ENCODE results near the gene SYF2.
"Not testable (repeated sequence)": the region's sequence is repeated elsewhere in the genome, so short reads cannot be mapped to it uniquely, and the experiment has no call there.

The SYF2 gene

DNA sequence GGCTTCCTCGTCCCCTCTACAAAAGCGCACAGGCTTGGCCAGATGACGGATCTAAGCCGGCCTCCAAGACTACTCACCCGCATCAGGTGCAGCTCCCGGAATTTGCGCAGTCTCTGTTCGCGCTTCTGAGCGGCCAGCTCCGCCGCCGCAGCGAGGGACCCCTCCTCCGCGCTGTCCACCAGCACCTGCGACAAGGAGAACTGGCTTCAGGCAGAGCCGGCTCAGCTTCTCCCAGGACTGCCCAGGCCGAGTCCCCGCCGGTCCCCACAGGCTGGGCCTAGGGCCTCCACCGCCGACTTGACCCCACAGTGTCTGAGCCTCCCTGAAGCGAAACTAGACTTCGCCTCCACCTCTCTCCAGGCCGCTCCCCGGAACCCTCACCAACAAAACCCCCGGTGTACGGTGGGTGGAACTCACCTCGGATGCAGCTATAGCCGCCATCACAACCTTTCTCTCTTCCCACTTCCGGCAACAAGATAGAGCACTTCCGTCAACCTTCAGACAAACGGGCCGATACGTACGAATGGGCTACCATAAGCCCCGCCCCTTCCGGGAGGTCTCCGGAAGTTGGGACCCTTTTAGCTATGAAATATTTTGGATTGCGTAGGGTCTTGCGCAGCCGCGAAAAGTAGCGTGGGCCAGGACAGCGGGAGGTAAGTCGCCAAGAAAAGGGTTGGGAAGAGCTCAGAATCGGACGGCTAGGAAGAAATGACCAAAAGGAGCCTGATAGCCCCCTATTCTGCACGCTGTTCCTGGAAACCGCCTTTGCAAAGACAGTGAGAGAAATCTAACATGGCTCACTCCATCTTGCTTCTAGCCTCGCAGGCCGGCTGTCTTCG is at the start of gene SYF2:
Gene SYF2 (minus strand): TSS at position 476 of the 839 bp plus-strand sequence. CDS start 35 bp downstream, at position 441.
- DNase-seq, result peak; percentile 80

GRCh38 chr1:25279693-25280111 is 47.4 kb upstream of the SYF2 start:
- DNase-seq, result not testable (repeated sequence)

- not testable (repeated sequence) for DNase-seq
Observed at GRCh38 chr1:25278790-25279189, 46.5 kb upstream of the SYF2 start.

DNA sequence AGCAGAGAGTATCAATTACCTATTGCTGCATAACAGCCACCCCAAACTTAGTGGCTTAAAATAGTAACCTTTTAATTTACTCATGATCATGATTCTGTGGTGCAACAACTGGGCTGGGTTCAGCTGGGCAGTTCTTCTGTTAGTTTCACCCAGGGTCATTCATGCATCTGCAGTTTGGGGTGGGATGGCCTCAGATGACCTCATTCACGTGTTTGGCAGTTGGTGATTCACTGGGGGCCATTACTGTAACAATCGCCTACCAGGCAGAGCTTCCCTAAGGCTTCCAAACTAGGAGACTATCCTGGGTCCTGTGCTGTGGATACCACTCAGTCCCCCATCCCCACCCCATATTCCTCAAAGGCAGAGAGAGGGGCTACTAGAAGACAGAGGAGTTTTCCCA is 46.1 kb upstream of the SYF2 start:
- not testable (repeated sequence) for DNase-seq

GRCh38 chr1:25277295-25277694 is 45.0 kb upstream of the SYF2 start:
- DNase-seq, result not testable (repeated sequence)

DNA sequence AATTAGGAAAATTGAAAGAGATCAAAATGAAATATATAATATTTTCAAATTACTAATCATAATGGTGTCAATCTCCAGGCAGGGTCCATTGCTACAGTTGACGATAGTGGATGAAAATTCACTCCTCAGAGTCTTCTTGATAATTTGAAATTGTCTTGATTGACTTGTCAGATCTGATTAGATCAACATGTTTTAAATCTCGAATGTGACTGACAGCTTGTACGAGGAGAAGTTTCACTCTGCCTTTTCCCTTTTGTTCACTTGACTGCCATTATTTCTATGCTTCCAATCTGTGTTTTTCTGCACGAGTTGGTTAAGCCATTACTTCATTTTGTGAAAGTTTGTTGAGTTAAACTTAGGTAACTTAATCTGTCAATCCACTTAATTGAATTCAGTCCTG is 43.3 kb upstream of the SYF2 start:
- not testable (repeated sequence) for DNase-seq

- not testable (repeated sequence) for DNase-seq
Observed at GRCh38 chr1:25272238-25272637, 39.9 kb upstream of the SYF2 start, which contains the start of gene RHD. Gene RHD (plus strand): TSS chr1:25272509. CDS start chr1:25272548, 39 bp downstream.

DNA sequence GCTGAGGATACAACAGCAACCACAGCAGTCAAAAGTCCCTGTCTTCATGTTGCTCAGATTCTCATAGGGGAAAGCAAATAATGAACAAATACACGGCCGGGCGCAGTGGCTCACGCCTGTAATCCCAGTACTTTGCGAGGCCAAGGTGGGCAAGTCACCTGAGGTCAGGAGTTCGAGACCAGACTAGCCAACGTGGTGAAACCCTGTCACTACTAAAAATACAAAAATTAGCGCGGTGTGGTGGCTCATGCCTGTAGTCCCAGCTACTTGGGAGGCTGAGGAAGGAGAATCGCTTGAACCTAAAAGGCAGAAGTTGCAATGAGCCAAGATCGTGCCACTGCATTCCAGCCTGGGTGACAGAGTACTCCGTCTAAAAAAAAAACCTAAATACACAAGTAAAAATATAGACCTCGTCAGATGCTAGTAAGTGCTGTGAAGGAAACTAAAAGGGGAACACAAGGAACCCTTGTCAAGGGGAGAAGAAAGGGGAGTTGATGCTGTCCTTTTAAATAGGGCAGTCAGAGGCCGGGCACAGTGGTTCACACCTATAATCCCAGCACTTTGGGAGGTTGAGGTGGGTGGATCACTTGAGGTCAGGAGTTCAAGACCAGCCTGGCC is 36.0 kb upstream of the SYF2 start:
- not testable (repeated sequence) for DNase-seq

GRCh38 chr1:25267288-25268142 is 35.2 kb upstream of the SYF2 start:
- not testable (repeated sequence) for DNase-seq

- not testable (repeated sequence) for DNase-seq
Observed at GRCh38 chr1:25266554-25267287, 34.4 kb upstream of the SYF2 start.

- DNase-seq, result not testable (repeated sequence)
Observed at GRCh38 chr1:25260336-25260735, 28.0 kb upstream of the SYF2 start.

GRCh38 chr1:25259813-25260212 is 27.5 kb upstream of the SYF2 start:
- not testable (repeated sequence) for DNase-seq

DNA sequence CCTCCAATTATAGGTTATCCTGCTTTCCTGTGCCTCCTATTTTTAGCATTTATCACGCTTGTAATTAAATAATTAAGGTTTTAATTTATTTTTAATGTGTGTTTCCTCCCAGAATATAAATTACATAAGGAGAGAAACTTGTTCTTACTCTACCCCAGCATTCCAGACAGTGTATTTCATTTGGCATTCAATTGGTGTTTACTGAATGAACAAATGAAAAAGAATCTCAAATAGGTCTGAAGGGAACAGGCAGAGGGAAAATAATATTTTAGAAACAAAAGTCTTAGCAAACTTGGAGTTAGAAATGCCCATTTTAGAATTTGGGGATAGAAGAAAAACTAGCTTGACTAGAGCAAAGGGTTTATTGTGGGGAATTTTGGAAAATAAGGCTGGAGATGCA is 24.9 kb upstream of the SYF2 start:
- DNase-seq, result no peak

DNA sequence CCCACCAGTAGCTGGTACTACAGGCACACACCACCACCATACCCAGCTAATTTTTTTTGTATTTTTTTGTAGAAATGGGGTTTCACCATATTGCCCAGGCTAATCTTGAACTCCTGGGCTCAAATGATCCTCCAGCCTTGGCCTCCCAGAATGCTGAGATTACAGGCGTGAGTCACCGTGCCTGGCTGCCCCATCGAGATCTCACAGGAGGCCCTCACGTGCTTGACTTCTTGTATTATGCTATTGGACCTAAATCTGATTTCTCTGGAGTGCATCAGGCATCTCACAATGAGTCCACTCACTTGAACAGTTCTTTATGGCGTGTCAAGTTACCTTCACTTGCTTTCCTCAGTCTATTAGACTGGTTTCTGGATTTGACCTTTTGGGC is 24.3 kb upstream of the SYF2 start:
- no peak for DNase-seq

GRCh38 chr1:25255706-25256577 is 23.6 kb upstream of the SYF2 start:
- DNase-seq, result no peak

- no peak for DNase-seq
Observed at GRCh38 chr1:25253911-25254310, 21.6 kb upstream of the SYF2 start.

DNA sequence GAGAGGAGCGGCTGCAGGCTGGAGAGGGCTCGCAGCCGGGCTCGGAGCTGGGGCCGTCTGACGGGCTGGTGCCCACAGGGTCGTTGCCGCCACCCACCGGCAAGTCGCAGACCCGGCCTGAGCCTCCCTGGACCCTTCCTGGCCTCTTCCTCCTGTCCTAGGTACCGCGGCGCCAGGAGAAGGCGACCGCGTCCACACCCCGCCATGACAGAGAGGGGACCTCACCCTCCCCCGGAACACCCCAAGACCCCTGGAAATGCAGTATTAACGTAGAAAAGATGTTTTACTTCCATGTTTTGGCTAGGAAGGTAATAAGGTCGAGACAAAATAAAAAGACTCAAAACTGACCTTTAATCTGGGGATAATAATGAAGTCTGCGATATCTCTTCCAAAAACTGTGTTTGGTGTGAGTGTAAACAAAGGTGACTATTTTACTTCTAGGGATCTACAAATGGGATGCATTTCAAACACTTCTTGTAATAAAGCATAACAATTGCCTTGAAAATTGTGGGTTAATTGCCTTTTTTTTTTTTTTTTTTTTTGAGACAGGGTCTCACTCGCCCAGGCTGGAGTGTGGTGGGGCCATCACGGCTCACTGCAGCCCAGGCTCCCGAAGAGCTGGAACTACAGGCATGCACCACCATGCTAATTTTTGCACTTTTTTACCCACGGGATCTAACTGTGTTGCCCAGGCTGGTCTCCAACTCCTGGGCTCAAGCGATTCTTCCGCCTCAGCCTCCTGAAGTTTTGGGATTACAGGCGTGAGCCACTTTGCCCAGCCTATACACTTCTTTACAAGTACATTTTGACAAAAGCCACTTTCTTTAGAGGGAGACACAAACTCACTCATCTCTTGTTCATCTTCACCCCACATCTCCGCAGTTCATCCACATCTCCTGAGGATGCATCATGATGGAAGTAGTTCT is 15.8 kb upstream of the SYF2 start:
- DNase-seq, result no peak

DNA sequence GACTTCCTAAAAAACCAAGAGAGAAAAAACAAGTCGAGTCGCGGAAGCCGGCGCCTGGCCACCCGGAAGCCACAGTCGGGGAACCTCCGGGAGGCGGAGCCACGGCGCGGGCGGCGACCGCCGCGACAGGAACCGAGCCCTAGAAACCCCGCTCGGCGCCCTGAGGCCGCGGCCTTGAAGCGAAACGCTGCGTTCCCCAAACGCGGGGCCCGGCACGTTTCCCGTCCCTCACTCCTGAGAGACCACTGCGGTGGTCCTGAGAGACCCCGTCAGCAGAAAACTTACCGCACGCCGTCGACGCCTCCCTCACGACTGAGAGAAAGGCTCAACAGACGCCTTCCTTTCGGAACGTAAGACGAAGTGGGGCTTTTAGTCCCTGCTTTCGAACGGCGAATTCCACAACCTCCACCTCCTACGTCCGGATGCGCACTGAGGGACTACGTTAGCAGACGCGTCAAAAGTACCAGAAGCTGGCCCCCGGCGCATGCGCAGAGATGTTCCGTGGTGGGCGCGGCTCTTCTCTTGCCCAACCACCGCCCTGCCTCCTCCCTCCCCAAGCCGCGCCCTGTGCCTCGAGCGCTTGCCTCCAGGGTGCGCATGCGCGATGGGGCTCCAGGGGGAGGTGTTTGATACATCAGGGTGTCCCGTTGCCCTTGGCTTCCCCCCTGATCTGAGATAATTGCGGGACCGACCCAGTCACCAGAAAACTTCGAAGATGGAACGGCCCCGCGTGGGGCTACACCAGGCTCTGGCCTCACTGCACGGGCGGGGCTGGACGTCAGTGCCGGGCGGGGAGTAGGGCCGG is 14.9 kb upstream of the SYF2 start, which contains the start of gene RSRP1:
Gene RSRP1 (minus strand): TSS at position 431 of the 805 bp plus-strand sequence. CDS start 491 bp downstream, outside the sequence.
- DNase-seq, result peak; percentile 96

DNA sequence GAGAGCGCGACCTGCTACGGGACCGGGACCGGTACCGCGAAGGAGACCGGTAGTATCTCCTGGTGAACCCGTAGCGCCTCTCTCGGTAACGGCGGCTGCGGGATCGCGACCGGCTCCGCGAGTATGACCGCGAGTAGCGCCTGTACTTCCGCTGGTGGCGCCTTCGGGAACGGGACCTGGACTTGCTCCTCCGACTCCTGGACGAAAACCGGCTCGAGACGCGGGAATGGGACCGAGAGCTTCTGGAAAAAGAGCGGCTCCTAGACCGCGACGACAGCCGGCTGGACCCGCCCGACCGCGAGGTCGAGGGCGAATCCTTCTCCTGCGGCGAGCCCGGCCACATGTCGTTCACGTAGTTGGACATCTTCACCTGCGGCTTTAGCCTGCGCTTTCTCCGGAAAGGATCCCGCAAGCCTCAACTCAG is 14.3 kb upstream of the SYF2 start:
- DNase-seq, result no peak

All from amniotic stem cell (primary cell).